DOHH2 (cell line): ENCODE results near the gene KIF2C.

ENCODE experiments used
- H3F3A ChIP-seq: fragments of 200-600 bp; sonication (generic), shearing (Covaris generic); 2 replicates; pipeline ENCODE4 v1.6.0; 2016; ENCODE audit warnings: antibody characterized with exemption, mild to moderate bottlenecking; ENCODE audit not compliant: control insufficient read depth, insufficient read depth
- H3K27ac ChIP-seq: fragments of 200-600 bp; sonication (generic); 2 replicates; pipeline ENCODE4 v1.5.1; 2014; ENCODE audit warnings: low read depth, mild to moderate bottlenecking, low read length, moderate library complexity
- H3K27me3 ChIP-seq: fragments of 200-600 bp; sonication (generic); 2 replicates; pipeline ENCODE4 v1.6.1; 2014; ENCODE audit warnings: mild to moderate bottlenecking, low read length, mixed read lengths; ENCODE audit not compliant: control insufficient read depth
- H3K36me3 ChIP-seq: fragments of 200-600 bp; sonication (generic); 2 replicates; pipeline ENCODE4 v1.6.1; 2014; ENCODE audit warnings: mild to moderate bottlenecking, low read length, moderate library complexity, mixed read lengths; ENCODE audit not compliant: control insufficient read depth
- H3K4me1 ChIP-seq: fragments of 200-600 bp; sonication (generic); 2 replicates; pipeline ENCODE4 v1.6.1; 2014; ENCODE audit warnings: mild to moderate bottlenecking, low read length, mixed read lengths; ENCODE audit not compliant: control insufficient read depth
- H3K4me2 ChIP-seq: fragments of 200-600 bp; sonication (generic); 2 replicates; pipeline ENCODE4 v1.6.0; 2014; ENCODE audit warnings: mild to moderate bottlenecking, low read length, moderate library complexity
- H3K4me3 ChIP-seq: fragments of 200-600 bp; sonication (generic); 2 replicates; pipeline ENCODE4 v1.5.1; 2014; ENCODE audit warnings: mild to moderate bottlenecking, low read length, mixed read lengths
- H3K79me2 ChIP-seq: fragments of 200-600 bp; sonication (generic); 2 replicates; pipeline ENCODE4 v1.6.1; 2014; ENCODE audit warnings: mild to moderate bottlenecking, low read length, mixed read lengths; ENCODE audit not compliant: control insufficient read depth
- H3K9me2 ChIP-seq: fragments of 200-600 bp; sonication (generic); replicated peaks from 2 replicates; pipeline ENCODE4 v1.6.1; 2014; ENCODE audit warnings: mild to moderate bottlenecking, low read length, mixed read lengths; ENCODE audit not compliant: control insufficient read depth
- H3K9me3 ChIP-seq: fragments of 200-600 bp; sonication (generic); 2 replicates; pipeline ENCODE4 v1.6.1; 2014; ENCODE audit warnings: antibody characterized with exemption, low read length, mixed read lengths; ENCODE audit not compliant: control insufficient read depth, insufficient read depth
- H4K20me1 ChIP-seq: fragments of 200-600 bp; sonication (generic); 2 replicates; pipeline ENCODE4 v1.6.0; 2014; ENCODE audit warnings: low read depth, mild to moderate bottlenecking, antibody characterized with exemption, low read length, moderate library complexity; ENCODE audit not compliant: control insufficient read depth, insufficient read depth
- EZH2phosphoT487 ChIP-seq: fragments of 200-600 bp; sonication (generic); IDR thresholded peaks from 2 replicates; pipeline ENCODE4 v1.6.1; 2017; ENCODE audit warnings: borderline replicate concordance, mild to moderate bottlenecking, antibody characterized with exemption, low read length, moderate library complexity, mixed read lengths
- TF ChIP-seq, protein P1 (sequence below): fragments of 200-600 bp; sonication (generic); IDR thresholded peaks from one replicate; pipeline ENCODE4 v1.5.1; 2014; ENCODE audit warnings: antibody characterized with exemption, mild to moderate bottlenecking, low read depth, low read length; ENCODE audit not compliant: poor library complexity, severe bottlenecking

The KIF2C gene

DNA sequence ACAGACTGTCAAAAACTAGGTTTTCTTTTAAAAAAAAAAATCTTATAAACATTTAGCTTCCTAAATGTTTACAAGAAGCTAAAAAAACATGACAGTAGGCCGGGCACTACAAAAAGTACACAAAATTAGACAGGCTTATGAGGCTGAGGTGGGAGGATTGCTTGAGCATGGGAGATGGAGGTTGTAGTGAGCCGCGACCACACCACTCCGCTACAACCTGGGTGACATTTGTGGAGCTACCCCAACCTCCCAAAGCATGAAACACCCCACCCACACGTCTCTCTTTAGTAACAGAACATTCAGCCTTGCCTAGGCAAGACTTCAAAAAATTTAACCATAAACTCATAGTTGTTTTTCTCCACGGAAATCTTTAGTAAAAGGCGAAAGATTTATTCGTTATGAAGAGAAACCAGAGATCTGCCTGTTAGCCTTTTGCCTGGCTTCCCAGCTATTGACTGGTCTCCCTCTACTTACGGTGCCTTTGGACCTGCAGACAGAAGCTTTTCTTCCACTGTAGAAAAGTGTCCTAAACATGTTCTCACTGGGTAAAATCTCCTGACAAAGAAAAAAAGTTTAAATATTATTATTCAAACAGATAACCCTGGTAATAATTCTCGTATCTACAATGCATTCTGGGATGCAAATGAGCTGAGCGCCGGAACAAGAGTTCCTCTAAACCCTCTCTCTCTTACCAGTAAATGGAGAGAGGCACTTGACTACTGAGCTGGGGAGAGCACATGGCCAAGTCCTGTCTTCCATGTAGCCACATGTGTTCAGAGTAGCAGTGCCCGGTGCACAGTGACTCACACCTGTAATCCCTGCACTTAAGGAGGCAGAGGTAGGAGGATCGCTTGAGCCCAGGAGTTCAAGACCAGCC lies 17.9 kb upstream of the KIF2C start:
- Histone ChIP-seq H3K27me3 (no peaks in the 10 kb centered on the region), H3K79me2 (no peaks in the 10 kb centered on the region), H3K4me3 (no peak overlapping the region; the same call in 1 of the 2 replicates), H3K4me1 (peaks cover 62% of the 10 kb centered on the region), H3F3A (peaks cover 11% of the 10 kb centered on the region), H3K27ac (peak overlapping the region; percentile 78), H3K9me2 (no peaks in the 10 kb centered on the region), H4K20me1 (no peaks in the 10 kb centered on the region), H3K4me2 (peak overlapping the region; percentile 92), H3K36me3 (no peaks in the 10 kb centered on the region), H3K9me3 (no peaks in the 10 kb centered on the region)
- TF ChIP-seq, protein P1, sequence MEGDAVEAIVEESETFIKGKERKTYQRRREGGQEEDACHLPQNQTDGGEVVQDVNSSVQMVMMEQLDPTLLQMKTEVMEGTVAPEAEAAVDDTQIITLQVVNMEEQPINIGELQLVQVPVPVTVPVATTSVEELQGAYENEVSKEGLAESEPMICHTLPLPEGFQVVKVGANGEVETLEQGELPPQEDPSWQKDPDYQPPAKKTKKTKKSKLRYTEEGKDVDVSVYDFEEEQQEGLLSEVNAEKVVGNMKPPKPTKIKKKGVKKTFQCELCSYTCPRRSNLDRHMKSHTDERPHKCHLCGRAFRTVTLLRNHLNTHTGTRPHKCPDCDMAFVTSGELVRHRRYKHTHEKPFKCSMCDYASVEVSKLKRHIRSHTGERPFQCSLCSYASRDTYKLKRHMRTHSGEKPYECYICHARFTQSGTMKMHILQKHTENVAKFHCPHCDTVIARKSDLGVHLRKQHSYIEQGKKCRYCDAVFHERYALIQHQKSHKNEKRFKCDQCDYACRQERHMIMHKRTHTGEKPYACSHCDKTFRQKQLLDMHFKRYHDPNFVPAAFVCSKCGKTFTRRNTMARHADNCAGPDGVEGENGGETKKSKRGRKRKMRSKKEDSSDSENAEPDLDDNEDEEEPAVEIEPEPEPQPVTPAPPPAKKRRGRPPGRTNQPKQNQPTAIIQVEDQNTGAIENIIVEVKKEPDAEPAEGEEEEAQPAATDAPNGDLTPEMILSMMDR = no peak
- TF ChIP-seq EZH2phosphoT487 = no peak

DNA sequence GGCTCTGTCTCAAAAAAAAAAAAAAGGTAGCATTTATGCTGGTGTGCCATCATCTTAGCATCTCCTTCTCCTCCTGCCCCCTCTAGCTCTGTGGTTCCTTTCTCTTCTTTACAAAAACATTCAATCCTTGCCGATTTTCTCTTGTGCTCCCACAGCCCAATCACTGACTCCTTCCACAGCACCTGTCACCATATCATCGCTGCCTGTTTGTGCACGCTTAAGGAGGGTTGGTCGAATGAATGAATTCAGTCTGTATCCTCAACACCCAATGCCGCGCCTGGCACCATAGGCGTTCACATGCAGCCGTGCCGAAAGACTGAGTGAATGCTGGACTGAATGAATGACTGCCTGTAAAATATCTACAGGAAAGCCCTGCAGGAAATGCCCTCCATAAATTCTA lies 16.6 kb upstream of the KIF2C start:
- H3F3A ChIP-seq = peaks cover 11% of the 10 kb centered on the region
- H3K79me2 ChIP-seq = no peaks in the 10 kb centered on the region
- no peaks in the 10 kb centered on the region for H3K36me3 ChIP-seq
- no peaks in the 10 kb centered on the region for H3K27me3 ChIP-seq
- H3K9me3 ChIP-seq = no peaks in the 10 kb centered on the region
- no peak for TF ChIP-seq EZH2phosphoT487
- TF ChIP-seq, protein P1 = no peak
- peak overlapping the region; percentile 92 for H3K4me2 ChIP-seq
- no peaks in the 10 kb centered on the region for H4K20me1 ChIP-seq
- H3K4me3 ChIP-seq = peak overlapping the region; percentile 67
- H3K9me2 ChIP-seq = no peaks in the 10 kb centered on the region
- H3K4me1 ChIP-seq = peaks cover 55% of the 10 kb centered on the region
- H3K27ac ChIP-seq = peak overlapping the region; percentile 78

DNA sequence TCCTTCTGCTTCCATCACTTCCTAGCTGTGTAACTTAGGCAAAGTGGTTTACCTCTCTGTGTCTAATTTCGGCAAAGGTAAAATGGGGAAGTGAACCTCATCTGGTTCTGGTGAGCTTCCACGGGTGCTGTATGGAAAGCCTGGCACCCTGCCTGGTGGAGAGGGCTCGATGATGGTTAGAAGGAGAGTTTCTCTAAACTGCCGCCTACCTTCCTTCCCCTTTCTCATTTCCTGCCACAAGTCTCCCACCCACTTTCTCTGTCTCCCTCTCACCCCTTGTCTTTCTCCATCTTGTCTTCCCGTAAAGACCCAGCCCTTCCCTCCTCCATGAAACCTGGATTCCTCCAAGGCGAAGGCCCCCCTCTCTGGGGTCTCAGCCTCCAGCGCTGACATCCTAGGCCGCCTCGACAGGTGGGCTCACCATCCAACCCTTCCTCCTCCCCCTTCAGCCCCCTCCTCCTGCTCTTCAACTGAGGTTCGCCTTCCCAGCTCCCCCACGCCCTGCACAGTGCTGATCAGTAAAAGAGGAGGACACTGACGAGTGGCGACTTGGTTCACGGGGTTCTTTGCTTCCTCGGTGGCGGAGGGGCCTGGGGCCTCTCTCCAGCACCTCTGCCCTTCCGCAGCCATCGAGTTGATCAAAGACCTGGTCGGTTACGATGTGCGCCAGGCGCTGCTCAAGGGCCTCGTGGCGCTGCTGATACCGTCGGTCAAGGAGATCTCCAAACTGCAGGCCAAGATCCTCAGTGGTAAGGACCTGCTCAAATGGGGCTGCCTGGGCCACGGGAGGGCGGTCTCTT lies 15.9 kb upstream of the KIF2C start:
- no peaks in the 10 kb centered on the region for H3K9me3 ChIP-seq
- H3K27ac ChIP-seq = peak overlapping the region; percentile 78
- H3K4me1 ChIP-seq = peaks cover 58% of the 10 kb centered on the region
- TF ChIP-seq EZH2phosphoT487 = no peak
- TF ChIP-seq, protein P1 = no peak
- H3K4me2 ChIP-seq = peak overlapping the region; percentile 92
- H3K4me3 ChIP-seq = peak overlapping the region; percentile 67
- H3F3A ChIP-seq = peaks cover 11% of the 10 kb centered on the region
- no peaks in the 10 kb centered on the region for H4K20me1 ChIP-seq
- no peaks in the 10 kb centered on the region for H3K36me3 ChIP-seq
- no peaks in the 10 kb centered on the region for H3K9me2 ChIP-seq
- H3K27me3 ChIP-seq = no peaks in the 10 kb centered on the region
- no peaks in the 10 kb centered on the region for H3K79me2 ChIP-seq
